ENCODE results near the gene ASH1L. TPM values are rescaled to one million over a fixed set of nuclear protein-coding genes. Genes with fewer than 3 reads are reported as not detected.
"Not testable (repeated sequence)": the region's sequence is repeated elsewhere in the genome, so short reads cannot be mapped to it uniquely, and the experiment has no call there.

ASH1L gene
- total and polyA plus RNA-seq, 2 donors (not counting 3 experiments of a cell fraction or from before 2014, with no cell fraction given): 11.6 to 29.2 TPM

GRCh38 chr1:155420788-155421187 is 141.8 kb downstream of the ASH1L start:
- Histone ChIP-seq H3K27me3 (ENCODE audit: control insufficient read depth in 2 of 2, insufficient read depth in 2 of 2, low read length in 2 of 2) (no peaks in the 10 kb centered on the region), H3K9me1 (replicated peaks; ENCODE audit: control insufficient read depth, extremely low read depth, insufficient read depth, low read length) (no peaks in the 10 kb centered on the region), H3K79me2 (ENCODE audit: control insufficient read depth, insufficient read depth, low read length) (no peaks in the 10 kb centered on the region), H3K4me3 (replicated peaks in 1 of 3; ENCODE audit: insufficient read depth in 1 of 3, low read depth in 1 of 3, low read length in 3 of 3) (no peak overlapping the region), H3K27ac (ENCODE audit: insufficient read depth, low read depth, low read length) (no peak overlapping the region), H3K9me3 (replicated peaks; ENCODE audit: control insufficient read depth, insufficient read depth, low read length) (no peaks in the 10 kb centered on the region), H3K36me3 (ENCODE audit: control insufficient read depth in 2 of 2, extremely low read depth in 1 of 2, insufficient read depth in 2 of 2, low read length in 2 of 2) (no peaks in the 10 kb centered on the region), H3K9ac (replicated peaks; ENCODE audit: extremely low read depth, insufficient read depth, low read length) (no peak overlapping the region), H3K4me1 (ENCODE audit: control insufficient read depth, extremely low read depth, insufficient read depth, low read length) (no peaks in the 10 kb centered on the region), H2AFZ (ENCODE audit: low read depth, low read length) (no peak overlapping the region), H4K20me1 (replicated peaks; ENCODE audit: control insufficient read depth, extremely low read depth, insufficient read depth, low read length) (no peaks in the 10 kb centered on the region), H3K4me2 (ENCODE audit: insufficient read depth, low read length) (no peak overlapping the region)
- DNase-seq (ENCODE audit: low read depth, low spot score) (no peak), FAIRE-seq (no peak)
- no TSS peak for BruUV-seq (replicated peaks)
- TF ChIP-seq EZH2 (IDR thresholded peaks at IDR 0.05; ENCODE audit: borderline replicate concordance, low read depth, low read length, severe bottlenecking) (no peak), JUN (IDR thresholded peaks at IDR 0.05; ENCODE audit: borderline replicate concordance, insufficient read depth, insufficient read length, low read depth) (no peak), FOS (IDR thresholded peaks at IDR 0.05; ENCODE audit: borderline replicate concordance, insufficient read depth, low read length) (no peak), GATA2 (IDR thresholded peaks at IDR 0.05; ENCODE audit: insufficient read depth, insufficient read length, low read depth, low read length) (no peak), MYC (IDR thresholded peaks at IDR 0.05; ENCODE audit: low read depth, low read length) (no peak), POLR2AphosphoS5 (IDR thresholded peaks at IDR 0.05; ENCODE audit: insufficient read depth, low read depth, low read length) (no peak), POLR2A (IDR thresholded peaks at IDR 0.05; ENCODE audit: low read depth, low read length) (no peak)
- TF ChIP-seq, protein P1, sequence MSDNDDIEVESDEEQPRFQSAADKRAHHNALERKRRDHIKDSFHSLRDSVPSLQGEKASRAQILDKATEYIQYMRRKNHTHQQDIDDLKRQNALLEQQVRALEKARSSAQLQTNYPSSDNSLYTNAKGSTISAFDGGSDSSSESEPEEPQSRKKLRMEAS (IDR thresholded peaks at IDR 0.05; ENCODE audit: insufficient read depth, insufficient read length): no peak
- TF ChIP-seq, protein P2, sequence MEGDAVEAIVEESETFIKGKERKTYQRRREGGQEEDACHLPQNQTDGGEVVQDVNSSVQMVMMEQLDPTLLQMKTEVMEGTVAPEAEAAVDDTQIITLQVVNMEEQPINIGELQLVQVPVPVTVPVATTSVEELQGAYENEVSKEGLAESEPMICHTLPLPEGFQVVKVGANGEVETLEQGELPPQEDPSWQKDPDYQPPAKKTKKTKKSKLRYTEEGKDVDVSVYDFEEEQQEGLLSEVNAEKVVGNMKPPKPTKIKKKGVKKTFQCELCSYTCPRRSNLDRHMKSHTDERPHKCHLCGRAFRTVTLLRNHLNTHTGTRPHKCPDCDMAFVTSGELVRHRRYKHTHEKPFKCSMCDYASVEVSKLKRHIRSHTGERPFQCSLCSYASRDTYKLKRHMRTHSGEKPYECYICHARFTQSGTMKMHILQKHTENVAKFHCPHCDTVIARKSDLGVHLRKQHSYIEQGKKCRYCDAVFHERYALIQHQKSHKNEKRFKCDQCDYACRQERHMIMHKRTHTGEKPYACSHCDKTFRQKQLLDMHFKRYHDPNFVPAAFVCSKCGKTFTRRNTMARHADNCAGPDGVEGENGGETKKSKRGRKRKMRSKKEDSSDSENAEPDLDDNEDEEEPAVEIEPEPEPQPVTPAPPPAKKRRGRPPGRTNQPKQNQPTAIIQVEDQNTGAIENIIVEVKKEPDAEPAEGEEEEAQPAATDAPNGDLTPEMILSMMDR (IDR thresholded peaks at IDR 0.05; ENCODE audit: extremely low read depth in 1 of 2, insufficient read depth in 1 of 2, low read depth in 1 of 2, low read length in 2 of 2): no peak
- intact Hi-C loops (cut with micrococcal nuclease) (no loop called here), dilution Hi-C loops (cut with MboI; ENCODE audit: extremely low pct_ligation_motif_present, low sequenced_read_pairs) (no loop called here)
- CTCF ChIA-PET: no interaction called here
- POLR2A ChIA-PET: no interaction called here

- H4K20me1 ChIP-seq (replicated peaks; ENCODE audit: control insufficient read depth, extremely low read depth, insufficient read depth, low read length); BruUV-seq (replicated peaks); H3K9me1 ChIP-seq (replicated peaks; ENCODE audit: control insufficient read depth, extremely low read depth, insufficient read depth, low read length); H3K27ac ChIP-seq (ENCODE audit: insufficient read depth, low read depth, low read length); H3K4me2 ChIP-seq (ENCODE audit: insufficient read depth, low read length); H3K27me3 ChIP-seq (ENCODE audit: control insufficient read depth in 2 of 2, insufficient read depth in 2 of 2, low read length in 2 of 2); DNase-seq (ENCODE audit: low read depth, low spot score); H3K4me3 ChIP-seq (replicated peaks in 1 of 3; ENCODE audit: insufficient read depth in 1 of 3, low read depth in 1 of 3, low read length in 3 of 3); H3K9ac ChIP-seq (replicated peaks; ENCODE audit: extremely low read depth, insufficient read depth, low read length); CTCF ChIA-PET; H3K9me3 ChIP-seq (replicated peaks; ENCODE audit: control insufficient read depth, insufficient read depth, low read length); H3K36me3 ChIP-seq (ENCODE audit: control insufficient read depth in 2 of 2, extremely low read depth in 1 of 2, insufficient read depth in 2 of 2, low read length in 2 of 2); dilution Hi-C loops (cut with MboI; ENCODE audit: extremely low pct_ligation_motif_present, low sequenced_read_pairs); H3K4me1 ChIP-seq (ENCODE audit: control insufficient read depth, extremely low read depth, insufficient read depth, low read length); H3K79me2 ChIP-seq (ENCODE audit: control insufficient read depth, insufficient read depth, low read length); H2AFZ ChIP-seq (ENCODE audit: low read depth, low read length); FAIRE-seq; intact Hi-C loops (cut with micrococcal nuclease): not testable (repeated sequence)
- POLR2A ChIA-PET: interaction anchor here (0.7 kb wide), 1 partner anchor 139 kb away, joined by 3 read pairs; no protein-coding TSS in a partner anchor
Measured at GRCh38 chr1:155411840-155412239, 150.8 kb downstream of the ASH1L start.

All from endothelial cell of umbilical vein (primary cell).